Measurements from ENCODE around the gene PDAP1. TPM values are rescaled to one million over a fixed set of nuclear protein-coding genes. Genes with fewer than 3 reads are reported as not detected.
A peak's percentile ranks its signal among the peaks of the same experiment; 100 is the strongest.
"Not testable (repeated sequence)": the region's sequence is repeated elsewhere in the genome, so short reads cannot be mapped to it uniquely, and the experiment has no call there.

The PDAP1 gene
- total RNA-seq, 3 donors from 2014 or later: 39.4 to 86.4 (median 51.5) TPM

DNA sequence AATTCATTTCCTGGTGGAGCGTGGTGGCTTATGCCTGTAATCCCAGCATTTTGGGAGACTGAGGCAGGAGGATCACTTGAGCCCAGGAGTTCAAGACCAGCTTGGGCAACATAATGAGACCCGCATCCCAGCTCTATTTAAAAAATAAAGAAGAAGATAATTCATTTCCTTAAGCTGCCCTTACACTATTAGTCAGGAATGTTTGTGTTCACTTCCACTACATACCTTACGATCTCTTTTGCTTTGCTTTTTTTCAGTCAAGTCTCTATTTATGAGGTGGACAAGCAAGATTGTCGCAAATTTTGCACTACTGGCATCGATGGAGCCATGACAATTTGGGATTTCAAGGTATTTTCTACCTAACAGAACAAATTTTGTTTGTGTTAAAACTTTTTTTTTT, 45.1 kb downstream of the PDAP1 start:
- Histone ChIP-seq H3K36me3 (no peaks in the 10 kb centered on the region), H3K4me3 (no peak overlapping the region), H3K27ac (no peak overlapping the region), H3K9me3 (no peaks in the 10 kb centered on the region), H3K27me3 (no peaks in the 10 kb centered on the region), H3K4me1 (no peaks in the 10 kb centered on the region)
- intact Hi-C loops (cut with DNase I; ENCODE audit: low total_unique reads): no loop called here
- no peak for TF ChIP-seq POLR2A (IDR thresholded peaks at IDR 0.05)
- TF ChIP-seq POLR2AphosphoS5 (IDR thresholded peaks at IDR 0.05): no peak
- TF ChIP-seq, protein P1, sequence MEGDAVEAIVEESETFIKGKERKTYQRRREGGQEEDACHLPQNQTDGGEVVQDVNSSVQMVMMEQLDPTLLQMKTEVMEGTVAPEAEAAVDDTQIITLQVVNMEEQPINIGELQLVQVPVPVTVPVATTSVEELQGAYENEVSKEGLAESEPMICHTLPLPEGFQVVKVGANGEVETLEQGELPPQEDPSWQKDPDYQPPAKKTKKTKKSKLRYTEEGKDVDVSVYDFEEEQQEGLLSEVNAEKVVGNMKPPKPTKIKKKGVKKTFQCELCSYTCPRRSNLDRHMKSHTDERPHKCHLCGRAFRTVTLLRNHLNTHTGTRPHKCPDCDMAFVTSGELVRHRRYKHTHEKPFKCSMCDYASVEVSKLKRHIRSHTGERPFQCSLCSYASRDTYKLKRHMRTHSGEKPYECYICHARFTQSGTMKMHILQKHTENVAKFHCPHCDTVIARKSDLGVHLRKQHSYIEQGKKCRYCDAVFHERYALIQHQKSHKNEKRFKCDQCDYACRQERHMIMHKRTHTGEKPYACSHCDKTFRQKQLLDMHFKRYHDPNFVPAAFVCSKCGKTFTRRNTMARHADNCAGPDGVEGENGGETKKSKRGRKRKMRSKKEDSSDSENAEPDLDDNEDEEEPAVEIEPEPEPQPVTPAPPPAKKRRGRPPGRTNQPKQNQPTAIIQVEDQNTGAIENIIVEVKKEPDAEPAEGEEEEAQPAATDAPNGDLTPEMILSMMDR (IDR thresholded peaks at IDR 0.05): no peak
- DNase-seq (ENCODE audit: low spot score in 2 of 2): no peak

DNA sequence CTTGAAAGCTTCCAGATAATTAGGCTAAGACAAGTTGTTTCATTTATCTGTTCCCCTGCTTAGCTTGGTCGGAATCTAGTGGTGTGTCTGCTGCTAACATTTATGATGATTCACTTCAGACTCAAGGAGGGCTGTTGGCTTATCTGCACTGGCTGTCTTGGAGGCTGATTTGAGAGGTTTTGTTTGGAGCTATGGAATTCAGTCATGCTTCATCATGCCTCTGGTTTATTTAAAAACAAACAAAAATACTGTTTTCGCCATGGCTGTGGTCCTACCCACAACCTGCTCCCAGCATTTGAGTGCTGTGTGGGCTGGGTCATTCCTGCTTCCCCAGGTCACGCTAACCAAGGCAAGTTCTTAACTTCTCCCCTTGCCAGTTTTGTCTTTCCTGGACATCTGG, 45.6 kb downstream of the PDAP1 start:
- intact Hi-C loops (cut with DNase I; ENCODE audit: low total_unique reads): no loop called here
- no peaks in the 10 kb centered on the region for H3K36me3 ChIP-seq
- TF ChIP-seq POLR2AphosphoS5 (IDR thresholded peaks at IDR 0.05) (no peak), POLR2A (IDR thresholded peaks at IDR 0.05) (no peak)
- TF ChIP-seq, protein P1 (IDR thresholded peaks at IDR 0.05): no peak
- DNase-seq (ENCODE audit: low spot score in 2 of 2): no peak
- H3K9me3 ChIP-seq: no peaks in the 10 kb centered on the region
- no peak overlapping the region for H3K27ac ChIP-seq
- H3K4me3 ChIP-seq: no peak overlapping the region
- no peaks in the 10 kb centered on the region for H3K27me3 ChIP-seq
- no peaks in the 10 kb centered on the region for H3K4me1 ChIP-seq

DNA sequence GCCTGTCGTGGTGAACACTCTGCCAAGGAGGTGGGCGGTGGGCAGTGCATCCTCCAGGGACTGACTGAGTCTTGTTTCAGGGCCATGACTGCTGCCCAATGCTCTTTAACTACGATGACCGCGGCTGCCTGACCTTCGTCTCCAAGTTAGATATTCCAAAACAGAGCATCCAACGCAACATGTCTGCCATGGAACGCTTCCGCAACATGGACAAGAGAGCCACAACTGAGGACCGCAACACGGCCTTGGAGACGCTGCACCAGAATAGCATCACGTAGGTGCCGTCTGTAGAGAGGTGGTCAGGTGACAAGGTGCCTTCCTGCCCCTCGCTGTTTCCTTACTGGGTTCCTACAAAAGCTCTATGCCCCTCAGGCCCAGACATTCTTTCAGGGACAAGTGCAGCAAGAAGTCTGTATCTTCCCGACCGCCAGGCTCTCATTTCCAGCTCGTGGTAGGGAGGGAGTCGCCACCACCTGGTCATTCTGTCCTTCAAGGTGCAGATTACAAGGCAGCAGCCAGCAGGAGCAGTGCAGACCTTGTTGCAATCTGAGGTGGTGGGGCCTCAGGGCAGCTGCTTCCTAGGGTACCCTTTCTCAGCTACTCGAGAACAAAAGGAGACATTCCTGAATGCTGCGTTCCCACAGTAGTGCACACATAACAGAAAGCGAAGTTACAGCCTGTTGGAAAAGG, 48.8 kb downstream of the PDAP1 start:
- Histone ChIP-seq H3K4me3 (no peak overlapping the region), H3K27me3 (no peaks in the 10 kb centered on the region), H3K36me3 (no peaks in the 10 kb centered on the region), H3K4me1 (no peaks in the 10 kb centered on the region), H3K9me3 (no peaks in the 10 kb centered on the region), H3K27ac (no peak overlapping the region)
- intact Hi-C loops (cut with DNase I; ENCODE audit: low total_unique reads): no loop called here
- TF ChIP-seq POLR2AphosphoS5 (IDR thresholded peaks at IDR 0.05) (no peak), POLR2A (IDR thresholded peaks at IDR 0.05) (no peak)
- TF ChIP-seq, protein P1 (IDR thresholded peaks at IDR 0.05): no peak
- peak in 1 of 2 donors; percentile 19 for DNase-seq (ENCODE audit: low spot score in 2 of 2)

DNA sequence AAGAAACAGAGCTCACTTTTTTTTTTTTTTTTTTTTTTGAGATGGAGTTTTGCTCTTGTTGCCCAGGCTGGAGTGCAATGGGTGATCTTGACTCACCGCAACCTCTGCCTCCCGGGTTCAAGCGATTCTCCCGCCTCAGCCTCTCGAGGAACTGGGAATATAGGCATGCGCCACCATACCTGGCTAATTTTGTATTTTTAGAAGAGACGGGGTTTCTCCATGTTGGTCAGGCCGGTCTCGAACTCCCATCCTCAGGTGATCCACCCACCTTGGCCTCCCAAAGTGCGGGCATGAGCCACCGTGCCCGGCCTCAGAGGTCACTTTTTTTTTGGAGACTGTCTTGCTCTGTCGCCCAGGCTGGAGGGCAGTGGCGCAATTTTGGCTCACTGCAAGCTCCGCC, 49.9 kb downstream of the PDAP1 start:
- H3K4me1 ChIP-seq; H3K27me3 ChIP-seq; H3K27ac ChIP-seq; H3K4me3 ChIP-seq; intact Hi-C loops (cut with DNase I; ENCODE audit: low total_unique reads); H3K9me3 ChIP-seq; H3K36me3 ChIP-seq: not testable (repeated sequence)
- DNase-seq (ENCODE audit: low spot score in 2 of 2): peak in 1 of 2 donors; percentile 10

DNA sequence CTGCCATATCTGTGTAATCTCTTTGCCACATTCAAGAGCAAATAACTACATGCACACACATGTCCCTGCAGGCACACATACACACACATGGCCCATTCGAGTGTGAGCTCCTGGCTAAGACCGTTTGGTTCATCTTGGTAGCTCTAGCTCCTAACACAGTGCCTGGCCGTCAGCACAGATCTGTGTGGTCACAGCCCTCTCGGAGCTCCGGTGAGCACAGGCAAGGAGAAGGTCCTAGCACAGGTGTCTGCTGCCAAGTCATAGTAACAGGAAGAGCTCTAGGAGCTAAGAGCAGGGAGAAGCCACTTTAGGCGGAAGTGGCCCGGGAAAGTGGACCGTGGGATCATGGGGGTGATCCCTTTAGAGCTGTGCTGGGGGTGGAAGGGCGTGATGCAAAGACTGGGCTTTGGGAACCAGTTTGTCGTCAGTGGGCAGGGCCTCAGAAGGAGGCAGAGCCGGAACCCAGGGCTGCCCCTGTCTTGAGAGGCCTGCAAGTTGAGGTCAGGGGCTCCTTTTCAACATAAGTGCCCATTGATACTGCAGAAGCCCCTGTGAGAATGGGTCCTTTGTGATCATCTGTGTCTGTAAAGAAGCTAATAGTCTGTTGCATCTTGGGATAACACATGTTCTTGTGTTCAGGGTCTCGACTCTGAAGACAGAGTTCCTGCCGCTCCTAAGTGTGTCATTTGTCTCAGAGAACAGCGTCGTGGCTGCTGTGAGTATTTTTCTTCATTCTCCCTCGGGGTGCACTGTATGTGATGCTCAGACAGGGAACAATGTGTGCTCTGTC, 50.5 kb downstream of the PDAP1 start:
- H3K9me3 ChIP-seq: no peaks in the 10 kb centered on the region
- H3K4me1 ChIP-seq: no peaks in the 10 kb centered on the region
- TF ChIP-seq POLR2A (IDR thresholded peaks at IDR 0.05) (no peak), POLR2AphosphoS5 (IDR thresholded peaks at IDR 0.05) (no peak)
- TF ChIP-seq, protein P1 (IDR thresholded peaks at IDR 0.05): no peak
- peak in 1 of 2 donors; percentile 25 for DNase-seq (ENCODE audit: low spot score in 2 of 2)
- intact Hi-C loops (cut with DNase I; ENCODE audit: low total_unique reads): no loop called here
- H3K27ac ChIP-seq: no peak overlapping the region
- H3K4me3 ChIP-seq: no peak overlapping the region
- H3K36me3 ChIP-seq: no peaks in the 10 kb centered on the region
- no peaks in the 10 kb centered on the region for H3K27me3 ChIP-seq

Measured in breast epithelium (tissue), 4 donors.